IMR-90 (cell line): ENCODE data around the gene SPPL2A.

ENCODE experiments used
- BHLHE40 ChIP-seq: fragments of 150-350 bp; IDR thresholded peaks from 2 replicates; pipeline ENCODE4 v1.6.1; 2016; ENCODE audit warnings: mild to moderate bottlenecking, low read depth, low read length
- CEBPB ChIP-seq: IDR thresholded peaks from 2 replicates; pipeline ENCODE4 v1.6.1; 2012; ENCODE audit warnings: low read depth, low read length, improper control_type of control experiment
- POLR2A ChIP-seq: IDR thresholded peaks from 2 replicates; pipeline ENCODE4 v1.6.1; 2012; ENCODE audit warnings: mild to moderate bottlenecking, low read depth, low read length
- RFX5 ChIP-seq: IDR thresholded peaks from 2 replicates; pipeline ENCODE4 v1.8.0; 2012; ENCODE audit warnings: low read depth, mild to moderate bottlenecking, low read length, moderate library complexity
- TF ChIP-seq, protein P1 (sequence below): conservative IDR thresholded peaks from 2 replicates; pipeline ENCODE4 v1.5.1; 2012; ENCODE audit warnings: mild to moderate bottlenecking, low read depth, low read length, improper control_type of control experiment

DNA sequence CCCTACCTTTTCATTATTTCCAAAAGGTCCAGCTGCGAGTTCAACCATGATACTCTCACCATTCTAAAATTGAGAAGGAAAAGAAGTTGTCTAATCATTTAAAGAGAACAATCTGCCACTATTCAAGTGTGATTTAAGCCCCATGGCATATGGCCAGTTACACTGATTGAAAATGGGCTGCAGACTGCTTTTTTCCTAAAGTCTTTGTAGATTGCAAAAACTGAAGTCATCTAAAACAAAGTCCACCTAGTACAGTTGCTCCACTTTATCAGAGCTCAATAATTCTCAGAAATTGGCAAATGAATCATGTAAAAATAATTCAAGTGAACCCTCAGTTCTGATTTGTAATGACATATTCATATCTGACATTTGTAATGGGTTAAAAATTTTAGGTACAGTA lies 39.2 kb downstream of the SPPL2A start:
- TF ChIP-seq CEBPB (no peak), BHLHE40 (no peak), RFX5 (no peak), POLR2A (no peak)
- TF ChIP-seq, protein P1, sequence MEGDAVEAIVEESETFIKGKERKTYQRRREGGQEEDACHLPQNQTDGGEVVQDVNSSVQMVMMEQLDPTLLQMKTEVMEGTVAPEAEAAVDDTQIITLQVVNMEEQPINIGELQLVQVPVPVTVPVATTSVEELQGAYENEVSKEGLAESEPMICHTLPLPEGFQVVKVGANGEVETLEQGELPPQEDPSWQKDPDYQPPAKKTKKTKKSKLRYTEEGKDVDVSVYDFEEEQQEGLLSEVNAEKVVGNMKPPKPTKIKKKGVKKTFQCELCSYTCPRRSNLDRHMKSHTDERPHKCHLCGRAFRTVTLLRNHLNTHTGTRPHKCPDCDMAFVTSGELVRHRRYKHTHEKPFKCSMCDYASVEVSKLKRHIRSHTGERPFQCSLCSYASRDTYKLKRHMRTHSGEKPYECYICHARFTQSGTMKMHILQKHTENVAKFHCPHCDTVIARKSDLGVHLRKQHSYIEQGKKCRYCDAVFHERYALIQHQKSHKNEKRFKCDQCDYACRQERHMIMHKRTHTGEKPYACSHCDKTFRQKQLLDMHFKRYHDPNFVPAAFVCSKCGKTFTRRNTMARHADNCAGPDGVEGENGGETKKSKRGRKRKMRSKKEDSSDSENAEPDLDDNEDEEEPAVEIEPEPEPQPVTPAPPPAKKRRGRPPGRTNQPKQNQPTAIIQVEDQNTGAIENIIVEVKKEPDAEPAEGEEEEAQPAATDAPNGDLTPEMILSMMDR, result no peak
